Neuron (in vitro differentiated cells): ENCODE results near the gene MTCL1.

ENCODE experiments used
- H2AFZ ChIP-seq: one replicate; pipeline ENCODE4 v1.6.1; 2013; ENCODE audit warnings: low read depth, mild to moderate bottlenecking, inconsistent platforms, low read length, moderate library complexity
- H3K27me3 ChIP-seq: one replicate; pipeline ENCODE4 v1.6.1; 2013; ENCODE audit warnings: low read length; ENCODE audit not compliant: insufficient read depth
- H3K36me3 ChIP-seq: one replicate; pipeline ENCODE4 v1.6.1; 2013; ENCODE audit warnings: low read length; ENCODE audit not compliant: insufficient read depth
- H3K4me1 ChIP-seq: one replicate; pipeline ENCODE4 v1.6.1; 2013; ENCODE audit warnings: low read length; ENCODE audit not compliant: insufficient read depth
- H3K4me3 ChIP-seq: 2 replicates; pipeline ENCODE4 v1.5.1; 2013; ENCODE audit warnings: mild to moderate bottlenecking, low read length, moderate library complexity
- H3K9me3 ChIP-seq: one replicate; pipeline ENCODE4 v1.6.1; 2013; ENCODE audit warnings: low read length

Gene MTCL1

GRCh38 chr18:8763611-8764010 is 58.3 kb downstream of the MTCL1 start:
- H3K9me3 ChIP-seq, result peaks cover 6% of the 10 kb centered on the region
- H3K27me3 ChIP-seq, result no peaks in the 10 kb centered on the region
- H3K4me1 ChIP-seq, result peaks cover 17% of the 10 kb centered on the region
- no peak overlapping the region for H2AFZ ChIP-seq
- no peaks in the 10 kb centered on the region for H3K36me3 ChIP-seq
- no peak overlapping the region for H3K4me3 ChIP-seq

GRCh38 chr18:8765783-8766463 is 60.6 kb downstream of the MTCL1 start:
- Histone ChIP-seq H3K27me3 (no peaks in the 10 kb centered on the region), H3K4me3 (no peak overlapping the region), H3K36me3 (no peaks in the 10 kb centered on the region), H3K9me3 (peaks cover 3% of the 10 kb centered on the region), H3K4me1 (peaks cover 17% of the 10 kb centered on the region), H2AFZ (no peak overlapping the region)

GRCh38 chr18:8766559-8767293 is 61.4 kb downstream of the MTCL1 start:
- H3K4me3 ChIP-seq, result no peak overlapping the region
- peaks cover 3% of the 10 kb centered on the region for H3K9me3 ChIP-seq
- no peak overlapping the region for H2AFZ ChIP-seq

GRCh38 chr18:8767340-8767739 is 62.0 kb downstream of the MTCL1 start:
- no peak overlapping the region for H3K4me3 ChIP-seq
- H3K36me3 ChIP-seq, result no peaks in the 10 kb centered on the region
- no peak overlapping the region for H2AFZ ChIP-seq
- H3K9me3 ChIP-seq, result peaks cover 3% of the 10 kb centered on the region
- H3K27me3 ChIP-seq, result no peaks in the 10 kb centered on the region
- H3K4me1 ChIP-seq, result peaks cover 17% of the 10 kb centered on the region

More at GRCh38 chr18:8766559-8767293, 61.4 kb downstream of the MTCL1 start:
- Histone ChIP-seq H3K27me3 (no peaks in the 10 kb centered on the region), H3K4me1 (peaks cover 17% of the 10 kb centered on the region), H3K36me3 (no peaks in the 10 kb centered on the region)

GRCh38 chr18:8769509-8770095 is 64.2 kb downstream of the MTCL1 start:
- Histone ChIP-seq H3K36me3 (no peaks in the 10 kb centered on the region), H2AFZ (no peak overlapping the region), H3K27me3 (no peaks in the 10 kb centered on the region)

GRCh38 chr18:8770657-8771056 is 65.3 kb downstream of the MTCL1 start:
- H3K27me3 ChIP-seq, result no peaks in the 10 kb centered on the region
- no peak overlapping the region for H2AFZ ChIP-seq
- no peak overlapping the region for H3K4me3 ChIP-seq
- no peaks in the 10 kb centered on the region for H3K9me3 ChIP-seq
- no peaks in the 10 kb centered on the region for H3K36me3 ChIP-seq
- peaks cover 12% of the 10 kb centered on the region for H3K4me1 ChIP-seq

More at GRCh38 chr18:8769509-8770095, 64.2 kb downstream of the MTCL1 start:
- H3K4me1 ChIP-seq, result peaks cover 17% of the 10 kb centered on the region
- H3K9me3 ChIP-seq, result no peaks in the 10 kb centered on the region
- no peak overlapping the region for H3K4me3 ChIP-seq

GRCh38 chr18:8771930-8772329 is 66.6 kb downstream of the MTCL1 start:
- Histone ChIP-seq H3K27me3 (no peaks in the 10 kb centered on the region), H3K4me3 (no peak overlapping the region), H3K4me1 (no peaks in the 10 kb centered on the region)

GRCh38 chr18:8773980-8774379 is 68.6 kb downstream of the MTCL1 start:
- no peaks in the 10 kb centered on the region for H3K36me3 ChIP-seq
- H3K4me3 ChIP-seq, result no peak overlapping the region
- no peaks in the 10 kb centered on the region for H3K9me3 ChIP-seq
- H2AFZ ChIP-seq, result no peak overlapping the region
- H3K4me1 ChIP-seq, result peaks cover 7% of the 10 kb centered on the region
- no peaks in the 10 kb centered on the region for H3K27me3 ChIP-seq

More at GRCh38 chr18:8771930-8772329, 66.6 kb downstream of the MTCL1 start:
- Histone ChIP-seq H3K36me3 (no peaks in the 10 kb centered on the region), H2AFZ (no peak overlapping the region), H3K9me3 (no peaks in the 10 kb centered on the region)

GRCh38 chr18:8776013-8776943 is 70.9 kb downstream of the MTCL1 start:
- no peaks in the 10 kb centered on the region for H3K27me3 ChIP-seq
- H3K36me3 ChIP-seq, result no peaks in the 10 kb centered on the region
- H3K4me1 ChIP-seq, result peaks cover 7% of the 10 kb centered on the region
- H3K4me3 ChIP-seq, result no peak overlapping the region
- H3K9me3 ChIP-seq, result no peaks in the 10 kb centered on the region
- no peak overlapping the region for H2AFZ ChIP-seq

GRCh38 chr18:8777846-8778245 is 72.5 kb downstream of the MTCL1 start:
- Histone ChIP-seq H3K4me3 (no peak overlapping the region), H2AFZ (no peak overlapping the region), H3K9me3 (no peaks in the 10 kb centered on the region), H3K36me3 (peaks cover 2% of the 10 kb centered on the region), H3K27me3 (no peaks in the 10 kb centered on the region), H3K4me1 (peaks cover 7% of the 10 kb centered on the region)

- H3K4me1 ChIP-seq, result peaks cover 7% of the 10 kb centered on the region
- H3K4me3 ChIP-seq, result no peak overlapping the region
- H3K27me3 ChIP-seq, result no peaks in the 10 kb centered on the region
- H2AFZ ChIP-seq, result no peak overlapping the region
- H3K9me3 ChIP-seq, result no peaks in the 10 kb centered on the region
- H3K36me3 ChIP-seq, result peaks cover 3% of the 10 kb centered on the region
These were observed 73.0 kb downstream of the MTCL1 start for GRCh38 chr18:8778386-8778785.

GRCh38 chr18:8778824-8779223 is 73.5 kb downstream of the MTCL1 start:
- Histone ChIP-seq H3K9me3 (no peaks in the 10 kb centered on the region), H3K4me3 (no peak overlapping the region), H2AFZ (no peak overlapping the region), H3K36me3 (peaks cover 3% of the 10 kb centered on the region), H3K4me1 (peaks cover 7% of the 10 kb centered on the region), H3K27me3 (no peaks in the 10 kb centered on the region)
